ENCODE results near the gene RFX8. TPM values are rescaled to one million over a fixed set of nuclear protein-coding genes. Genes with fewer than 3 reads are reported as not detected.
A peak's percentile ranks its signal among the peaks of the same experiment; 100 is the strongest.

The RFX8 gene
- total and polyA plus RNA-seq, 4 experiments from 2014 or later, result 1.2 to 1.3 TPM; not detected in 2

DNA sequence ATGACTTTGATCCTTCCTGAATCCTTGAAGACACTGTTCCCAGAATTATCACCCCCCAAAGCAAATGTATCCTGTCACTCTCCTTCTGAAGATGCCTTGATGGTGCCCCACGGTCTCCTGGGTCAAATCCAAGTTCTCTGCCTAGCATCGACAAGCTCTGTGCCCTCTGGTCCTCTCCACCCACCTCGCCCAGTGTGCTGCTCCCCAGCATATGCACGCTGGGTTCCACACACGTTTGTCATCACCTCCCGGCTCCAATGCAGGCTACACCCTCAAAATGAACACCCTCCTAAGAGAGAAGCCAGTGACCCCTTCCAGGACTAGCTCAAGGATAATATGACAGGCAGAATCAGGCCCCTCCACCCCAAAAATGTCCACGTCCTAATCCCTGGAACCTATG is 48.1 kb downstream of the RFX8 start:
- ChIA-PET POLR2A (ENCODE audit: partially characterized antibody) (no interaction called here), CTCF (ENCODE audit: partially characterized antibody) (interaction anchor here (3.3 kb wide), 1 partner anchor 8 kb away, joined by 10 read pairs; no protein-coding TSS in a partner anchor)
- intact Hi-C loops (cut with micrococcal nuclease), result no loop called here
- H3K4me1 ChIP-seq (ENCODE audit: insufficient read depth, low read length), result no peaks in the 10 kb centered on the region
- H3K27me3 ChIP-seq (ENCODE audit: insufficient read depth, low read length), result no peaks in the 10 kb centered on the region
- Mint-ChIP-seq H3K36me3 (no peaks in the 10 kb centered on the region), H3K9me3 (peaks cover 0 to 2% (median 0%) of the 10 kb centered on the region in 8 donors), H3K4me3 (peak overlapping the region in 1 of 8 donors; percentile 29), H3K4me1 (no peaks in the 10 kb centered on the region), H3K27me3 (no peaks in the 10 kb centered on the region), H3K27ac (peak overlapping the region in 1 of 7 donors; percentile 68)
- H3K4me3 ChIP-seq (ENCODE audit: low read length in 2 of 2), result no peak overlapping the region
- DNase-seq, result no peak
- H3K36me3 ChIP-seq (ENCODE audit: insufficient read depth, low read length), result no peaks in the 10 kb centered on the region
- H3K9me3 ChIP-seq (ENCODE audit: control insufficient read depth in 1 of 2, low read length in 2 of 2), result no peaks in the 10 kb centered on the region
- no peak overlapping the region for H3K27ac ChIP-seq (ENCODE audit: low read depth, low read length)

DNA sequence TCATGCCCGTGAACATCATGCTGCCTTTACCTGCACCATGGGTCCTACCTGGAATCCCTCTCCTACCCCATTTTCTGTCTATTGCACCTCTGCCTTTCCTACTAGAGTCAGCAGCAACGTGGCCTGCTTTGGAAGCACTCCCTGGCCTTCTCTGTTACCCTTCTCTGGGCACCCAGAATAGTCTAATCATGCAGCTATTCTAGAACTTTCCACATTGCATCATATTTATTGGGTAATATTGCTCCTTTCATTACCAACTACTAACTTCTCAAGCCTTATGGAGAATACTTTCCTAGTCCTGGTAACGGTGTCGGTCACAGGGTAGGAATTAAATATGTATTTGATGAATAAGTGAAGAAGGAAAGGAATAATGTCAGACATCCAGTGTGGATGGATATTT is 54.3 kb downstream of the RFX8 start:
- CTCF ChIA-PET (ENCODE audit: partially characterized antibody), result interaction anchor here (1.0 to 7.2 kb wide), 4 partner anchors 13 to 407 kb away, joined by 4 to 163 read pairs (median 25); no protein-coding TSS in a partner anchor
- H3K9me3 Mint-ChIP-seq, result peaks cover 0 to 2% (median 0%) of the 10 kb centered on the region in 8 donors
- intact Hi-C loops (cut with micrococcal nuclease), result no loop called here

GRCh38 chr2:101419096-101419663 is 55.7 kb downstream of the RFX8 start:
- POLR2A ChIA-PET (ENCODE audit: partially characterized antibody), result interaction anchor here (0.9 to 2.0 kb wide), 7 partner anchors 306 to 821 kb away, joined by 3 to 9 read pairs (median 4); no protein-coding TSS in a partner anchor
- no peak overlapping the region for H3K4me3 ChIP-seq (ENCODE audit: low read length in 2 of 2)
- intact Hi-C loops (cut with micrococcal nuclease), result loop anchor here (1.0 to 5.0 kb wide), 5 partner anchors 307 to 1028 kb away; no protein-coding TSS in a partner anchor
- no peak overlapping the region for H3K4me3 Mint-ChIP-seq
- no peaks in the 10 kb centered on the region for H3K27me3 Mint-ChIP-seq
- CTCF ChIA-PET (ENCODE audit: partially characterized antibody), result interaction anchor here (0.7 to 7.2 kb wide), 52 partner anchors 9 to 821 kb away, joined by 3 to 163 read pairs (median 5); partner anchors contain the start of gene RFX8
- H3K36me3 ChIP-seq (ENCODE audit: insufficient read depth, low read length), result no peaks in the 10 kb centered on the region
- DNase-seq, result peak; percentile 59 to 66 (median 64)
- peaks cover 0 to 7% (median 0%) of the 10 kb centered on the region in 8 donors for H3K9me3 Mint-ChIP-seq
- H3K36me3 Mint-ChIP-seq, result no peaks in the 10 kb centered on the region
- no peaks in the 10 kb centered on the region for H3K9me3 ChIP-seq (ENCODE audit: control insufficient read depth in 1 of 2, low read length in 2 of 2)
- H3K4me1 Mint-ChIP-seq, result no peaks in the 10 kb centered on the region
- no peak overlapping the region for H3K27ac Mint-ChIP-seq
- no peak overlapping the region for H3K27ac ChIP-seq (ENCODE audit: low read depth, low read length)
- H3K27me3 ChIP-seq (ENCODE audit: insufficient read depth, low read length), result no peaks in the 10 kb centered on the region
- no peaks in the 10 kb centered on the region for H3K4me1 ChIP-seq (ENCODE audit: insufficient read depth, low read length)

More for the DNA sequence above, 54.3 kb downstream of the RFX8 start:
- no peak overlapping the region for H3K4me3 ChIP-seq (ENCODE audit: low read length in 2 of 2)
- Mint-ChIP-seq H3K36me3 (no peaks in the 10 kb centered on the region), H3K27ac (peak overlapping the region in 3 of 7 donors; percentile 11 to 87 (median 16)), H3K27me3 (no peaks in the 10 kb centered on the region), H3K4me1 (no peaks in the 10 kb centered on the region), H3K4me3 (no peak overlapping the region)
- POLR2A ChIA-PET (ENCODE audit: partially characterized antibody), result no interaction called here
- H3K9me3 ChIP-seq (ENCODE audit: control insufficient read depth in 1 of 2, low read length in 2 of 2), result no peaks in the 10 kb centered on the region
- H3K27ac ChIP-seq (ENCODE audit: low read depth, low read length), result no peak overlapping the region
- no peaks in the 10 kb centered on the region for H3K36me3 ChIP-seq (ENCODE audit: insufficient read depth, low read length)
- no peaks in the 10 kb centered on the region for H3K27me3 ChIP-seq (ENCODE audit: insufficient read depth, low read length)
- no peaks in the 10 kb centered on the region for H3K4me1 ChIP-seq (ENCODE audit: insufficient read depth, low read length)
- DNase-seq, result no peak

- Histone ChIP-seq H3K36me3 (ENCODE audit: insufficient read depth, low read length) (no peaks in the 10 kb centered on the region), H3K27ac (ENCODE audit: low read depth, low read length) (no peak overlapping the region), H3K4me3 (ENCODE audit: low read length in 2 of 2) (no peak overlapping the region), H3K4me1 (ENCODE audit: insufficient read depth, low read length) (no peaks in the 10 kb centered on the region), H3K9me3 (ENCODE audit: control insufficient read depth in 1 of 2, low read length in 2 of 2) (no peaks in the 10 kb centered on the region), H3K27me3 (ENCODE audit: insufficient read depth, low read length) (no peaks in the 10 kb centered on the region)
- Mint-ChIP-seq H3K36me3 (no peaks in the 10 kb centered on the region), H3K4me3 (no peak overlapping the region), H3K4me1 (no peaks in the 10 kb centered on the region), H3K27ac (no peak overlapping the region), H3K27me3 (no peaks in the 10 kb centered on the region), H3K9me3 (peaks cover 0 to 7% (median 0%) of the 10 kb centered on the region in 8 donors)
- DNase-seq, result no peak
- intact Hi-C loops (cut with micrococcal nuclease), result loop anchor here (1.0 to 5.0 kb wide), 5 partner anchors 308 to 1029 kb away; no protein-coding TSS in a partner anchor
- ChIA-PET CTCF (ENCODE audit: partially characterized antibody) (interaction anchor here (0.7 to 7.2 kb wide), 51 partner anchors 10 to 822 kb away, joined by 3 to 163 read pairs (median 5); partner anchors contain the start of gene RFX8), POLR2A (ENCODE audit: partially characterized antibody) (interaction anchor here (0.9 to 2.0 kb wide), 7 partner anchors 307 to 822 kb away, joined by 3 to 9 read pairs (median 4); no protein-coding TSS in a partner anchor)
These were observed 56.3 kb downstream of the RFX8 start for GRCh38 chr2:101418460-101419095.

GRCh38 chr2:101416609-101417008 is 58.3 kb downstream of the RFX8 start:
- Histone ChIP-seq H3K4me1 (ENCODE audit: insufficient read depth, low read length) (no peaks in the 10 kb centered on the region), H3K36me3 (ENCODE audit: insufficient read depth, low read length) (no peaks in the 10 kb centered on the region), H3K27ac (ENCODE audit: low read depth, low read length) (no peak overlapping the region), H3K27me3 (ENCODE audit: insufficient read depth, low read length) (no peaks in the 10 kb centered on the region), H3K4me3 (ENCODE audit: low read length in 2 of 2) (no peak overlapping the region), H3K9me3 (ENCODE audit: control insufficient read depth in 1 of 2, low read length in 2 of 2) (no peaks in the 10 kb centered on the region)
- H3K27me3 Mint-ChIP-seq, result no peaks in the 10 kb centered on the region
- no peak for DNase-seq
- no peaks in the 10 kb centered on the region for H3K36me3 Mint-ChIP-seq
- intact Hi-C loops (cut with micrococcal nuclease), result loop anchor here (5.0 kb wide), 1 partner anchor 1031 kb away; no protein-coding TSS in a partner anchor
- peaks cover 0 to 7% (median 0%) of the 10 kb centered on the region in 8 donors for H3K9me3 Mint-ChIP-seq
- no peak overlapping the region for H3K27ac Mint-ChIP-seq
- ChIA-PET POLR2A (ENCODE audit: partially characterized antibody) (interaction anchor here (0.6 kb wide), 1 partner anchor 461 kb away, joined by 3 read pairs; no protein-coding TSS in a partner anchor), CTCF (ENCODE audit: partially characterized antibody) (interaction anchor here (0.8 to 7.2 kb wide), 9 partner anchors 9 to 424 kb away, joined by 3 to 163 read pairs (median 4); no protein-coding TSS in a partner anchor)
- H3K4me3 Mint-ChIP-seq, result no peak overlapping the region
- no peaks in the 10 kb centered on the region for H3K4me1 Mint-ChIP-seq

DNA sequence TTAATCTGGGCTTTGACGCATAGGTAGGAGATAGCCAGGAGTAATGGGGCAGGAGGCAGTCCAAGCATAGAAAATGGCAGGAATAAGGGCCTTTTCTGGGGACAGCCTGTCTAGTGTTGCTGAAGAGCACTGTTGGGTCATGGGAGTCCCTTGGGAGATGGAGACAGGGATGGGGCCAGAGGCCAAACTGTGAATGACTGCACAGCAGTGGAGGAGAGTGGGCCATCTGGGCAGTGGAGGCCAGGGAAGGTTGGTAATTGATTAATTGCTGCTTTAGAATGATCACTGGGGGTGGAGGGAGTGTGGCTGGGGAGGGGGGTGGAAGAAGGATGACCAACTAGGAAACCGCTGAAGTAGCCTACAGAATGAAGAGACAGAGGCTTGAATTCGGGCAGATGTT is 59.0 kb downstream of the RFX8 start:
- H3K27me3 ChIP-seq (ENCODE audit: insufficient read depth, low read length), result no peaks in the 10 kb centered on the region
- Mint-ChIP-seq H3K4me3 (no peak overlapping the region), H3K9me3 (peaks cover 0 to 7% (median 0%) of the 10 kb centered on the region in 8 donors), H3K4me1 (no peaks in the 10 kb centered on the region), H3K27ac (no peak overlapping the region), H3K27me3 (no peaks in the 10 kb centered on the region), H3K36me3 (no peaks in the 10 kb centered on the region)
- CTCF ChIA-PET (ENCODE audit: partially characterized antibody), result interaction anchor here (0.9 to 7.2 kb wide), 4 partner anchors 74 to 422 kb away, joined by 3 to 163 read pairs (median 4); no protein-coding TSS in a partner anchor
- intact Hi-C loops (cut with micrococcal nuclease), result loop anchor here (5.0 kb wide), 1 partner anchor 1031 kb away; no protein-coding TSS in a partner anchor
- POLR2A ChIA-PET (ENCODE audit: partially characterized antibody), result no interaction called here
- no peaks in the 10 kb centered on the region for H3K36me3 ChIP-seq (ENCODE audit: insufficient read depth, low read length)
- H3K4me1 ChIP-seq (ENCODE audit: insufficient read depth, low read length), result no peaks in the 10 kb centered on the region
- DNase-seq, result no peak
- no peaks in the 10 kb centered on the region for H3K9me3 ChIP-seq (ENCODE audit: control insufficient read depth in 1 of 2, low read length in 2 of 2)
- H3K4me3 ChIP-seq (ENCODE audit: low read length in 2 of 2), result no peak overlapping the region
- no peak overlapping the region for H3K27ac ChIP-seq (ENCODE audit: low read depth, low read length)

DNA sequence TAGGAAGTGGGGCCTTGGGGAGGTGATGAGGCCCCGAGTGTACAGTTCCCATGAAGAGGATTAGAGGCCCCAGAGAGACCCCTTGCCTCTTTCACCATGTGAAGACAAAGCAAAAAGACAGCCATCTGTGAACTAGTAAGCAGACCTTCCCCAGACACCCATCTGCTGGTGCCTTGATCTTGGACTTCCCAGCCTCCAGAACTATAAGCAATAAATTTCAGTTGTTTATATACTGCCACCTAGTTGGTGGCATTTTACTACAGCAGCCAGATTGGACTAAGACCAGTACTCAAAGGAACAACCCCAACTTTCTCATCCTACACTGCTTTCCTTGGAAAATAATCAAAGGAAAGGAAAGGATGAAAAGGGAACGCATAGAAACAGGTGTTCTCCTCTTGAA is 59.7 kb downstream of the RFX8 start:
- CTCF ChIA-PET (ENCODE audit: partially characterized antibody), result interaction anchor here (0.9 kb wide), 1 partner anchor 73 kb away, joined by 5 read pairs; no protein-coding TSS in a partner anchor

More for the DNA sequence above, 59.7 kb downstream of the RFX8 start:
- Histone ChIP-seq H3K27me3 (ENCODE audit: insufficient read depth, low read length) (no peaks in the 10 kb centered on the region), H3K9me3 (ENCODE audit: control insufficient read depth in 1 of 2, low read length in 2 of 2) (no peaks in the 10 kb centered on the region), H3K4me3 (ENCODE audit: low read length in 2 of 2) (no peak overlapping the region), H3K27ac (ENCODE audit: low read depth, low read length) (no peak overlapping the region), H3K36me3 (ENCODE audit: insufficient read depth, low read length) (no peaks in the 10 kb centered on the region), H3K4me1 (ENCODE audit: insufficient read depth, low read length) (no peaks in the 10 kb centered on the region)
- POLR2A ChIA-PET (ENCODE audit: partially characterized antibody), result no interaction called here
- intact Hi-C loops (cut with micrococcal nuclease), result loop anchor here (5.0 kb wide), 1 partner anchor 1032 kb away; no protein-coding TSS in a partner anchor
- DNase-seq, result no peak
- Mint-ChIP-seq H3K36me3 (no peaks in the 10 kb centered on the region), H3K27me3 (no peaks in the 10 kb centered on the region), H3K4me3 (no peak overlapping the region), H3K9me3 (peaks cover 0 to 7% (median 0%) of the 10 kb centered on the region in 8 donors), H3K27ac (no peak overlapping the region), H3K4me1 (no peaks in the 10 kb centered on the region)

Data from CD4-positive, alpha-beta memory T cell (primary cell).